B cell (primary cell): ENCODE results near the gene STAG1. TPM values are rescaled to one million over a fixed set of nuclear protein-coding genes. Genes with fewer than 3 reads are reported as not detected.

Experiments used
- ATAC-seq: fragments of 200-7000 bp; cut with Tn5 transposase; one replicate; pipeline ENCODE4 v1.10.0; 2021; ENCODE audit warnings: low read depth, mild to moderate bottlenecking, moderate number of reproducible peaks, moderate library complexity
- CTCF ChIA-PET: fragments of 350-600 bp; sonication (Branson Sonifier 250); formaldehyde crosslinking; loops from one replicate; lab custom pipeline; 2021; ENCODE audit warnings: antibody characterized with exemption, inconsistent platforms; lab: Charles Lee
- POLR2A ChIA-PET: fragments of 350-600 bp; sonication (Branson Sonifier 250); formaldehyde crosslinking; loops from one replicate; lab custom pipeline; 2021; ENCODE audit warnings: antibody characterized with exemption; lab: Charles Lee
- DNase-seq: peaks from one replicate; pipeline ENCODE4 v3.0.0; 2013
- H2AFZ ChIP-seq: 2 replicates; pipeline ENCODE4 v1.6.1; 2012; ENCODE audit warnings: mild to moderate bottlenecking, low read depth, low read length; ENCODE audit not compliant: insufficient read depth, poor library complexity, severe bottlenecking
- H3K27ac ChIP-seq, 2 donors: 1 replicate in 1 of 2; 2 replicates in 1 of 2; pipeline ENCODE4 v1.5.1; 2012 to 2013; ENCODE audit warnings: low read length in 2 of 2, mild to moderate bottlenecking in 2 of 2, moderate library complexity in 1 of 2
- H3K27me3 ChIP-seq, 4 experiments: fragments of 200-600 bp in 1 of 4; sonication (generic) in 1 of 4; replicated peaks in 1 of 4; 1 replicate in 2 of 4; 2 replicates in 2 of 4; pipeline versions ENCODE4 v1.6.1 to v1.7.0; 2013 to 2016; ENCODE audit warnings: low read length in 3 of 4, mild to moderate bottlenecking in 2 of 4, mixed read lengths in 1 of 4, moderate library complexity in 1 of 4; ENCODE audit not compliant: insufficient read depth in 4 of 4, control insufficient read depth in 3 of 4; ENCODE audit errors: control extremely low read depth in 1 of 4
- H3K36me3 ChIP-seq, 2 experiments: replicated peaks in 1 of 2; 1 replicate in 1 of 2; 2 replicates in 1 of 2; pipeline versions ENCODE4 v1.6.1 to v1.7.1; 2013; ENCODE audit warnings: low read length in 1 of 2; ENCODE audit not compliant: insufficient read depth in 2 of 2, control insufficient read depth in 1 of 2; ENCODE audit errors: control extremely low read depth in 1 of 2, extremely low read depth in 1 of 2
- H3K4me1 ChIP-seq, 2 donors: fragments of 200-600 bp in 1 of 2; sonication (generic) in 1 of 2; 1 replicate in 1 of 2; 2 replicates in 1 of 2; pipeline versions ENCODE4 v1.5.1 to v1.6.1; 2013 to 2017; ENCODE audit warnings: low read length in 2 of 2; ENCODE audit not compliant: control insufficient read depth in 2 of 2, insufficient read depth in 2 of 2
- H3K4me2 ChIP-seq: replicated peaks from 2 replicates; pipeline ENCODE3; 2012; ENCODE audit warnings: mild to moderate bottlenecking, low read depth, low read length; ENCODE audit not compliant: poor library complexity, severe bottlenecking
- H3K4me3 ChIP-seq, 5 experiments: fragments of 200-600 bp in 1 of 5; sonication (generic) in 1 of 5; 1 replicate in 3 of 5; 2 replicates in 2 of 5; pipeline versions ENCODE4 v1.5.1 to v1.7.0; 2011 to 2016; ENCODE audit warnings: low read length in 4 of 5, mild to moderate bottlenecking in 4 of 5, low read depth in 2 of 5, control low read depth in 1 of 5, moderate library complexity in 1 of 5; ENCODE audit not compliant: insufficient read depth in 1 of 5; ENCODE audit errors: control extremely low read depth in 1 of 5, extremely low read depth in 1 of 5
- H3K79me2 ChIP-seq: fragments of 200-600 bp; sonication (generic); one replicate; pipeline ENCODE4 v1.6.0; 2016; ENCODE audit warnings: low read length; ENCODE audit not compliant: control insufficient read depth, insufficient read depth
- H3K9ac ChIP-seq: fragments of 200-600 bp; sonication (generic); 2 replicates; pipeline ENCODE4 v1.6.1; 2017; ENCODE audit warnings: mild to moderate bottlenecking, low read length, moderate library complexity
- H3K9me3 ChIP-seq, 3 donors: one replicate each; pipeline versions ENCODE4 v1.6.1 to v1.7.1; 2013; ENCODE audit warnings: low read length in 2 of 3; ENCODE audit not compliant: control insufficient read depth in 2 of 3, insufficient read depth in 1 of 3; ENCODE audit errors: control extremely low read depth in 1 of 3
- H4K20me1 ChIP-seq: 2 replicates; pipeline ENCODE4 v1.6.0; 2012; ENCODE audit warnings: mild to moderate bottlenecking, low read length; ENCODE audit not compliant: insufficient read depth, control insufficient read depth, poor library complexity, severe bottlenecking
- H3K27ac Mint-ChIP-seq: one replicate; pipeline ENCODE4 v1.8.0; 2021; ENCODE audit warnings: mixed read lengths
- H3K27me3 Mint-ChIP-seq: one replicate; pipeline ENCODE4 v1.8.0; 2021; ENCODE audit warnings: mixed read lengths
- H3K4me1 Mint-ChIP-seq: one replicate; pipeline ENCODE4 v1.8.0; 2021; ENCODE audit warnings: mixed read lengths
- H3K4me3 Mint-ChIP-seq: one replicate; pipeline ENCODE4 v1.8.0; 2021; ENCODE audit warnings: mixed read lengths
- H3K9me3 Mint-ChIP-seq: one replicate; pipeline ENCODE4 v1.8.0; 2022; ENCODE audit warnings: mixed read lengths; ENCODE audit not compliant: insufficient read depth
- EZH2 ChIP-seq: IDR thresholded peaks from 2 replicates; pipeline ENCODE4 v1.6.1; 2012; ENCODE audit warnings: borderline replicate concordance, low read depth, mild to moderate bottlenecking, moderate library complexity, low read length; ENCODE audit not compliant: insufficient read depth, poor library complexity, severe bottlenecking
- WGBS: methylation state at CpG from one replicate; pipeline ENCODE4 v1.1.5; 2013; ENCODE audit warnings: missing lambda C conversion rate; ENCODE audit not compliant: insufficient coverage; 5-methylcytosine and 5-hydroxymethylcytosine counted together
- intact Hi-C: fragments of 100-400 bp; cut with micrococcal nuclease; formaldehyde crosslinking; loops from one replicate; pipeline ENCODE4 v1.10.0; 2022
- polyA plus RNA-seq: library from polyadenylated mRNA; depleted of rRNA; stranded (reverse); fragments of >200 nt; gene quantifications from 2 replicates; pipeline ENCODE4 v1.2.3, GENCODE V29; 2012
- total RNA-seq, 2 donors: library from RNA; stranded (reverse); fragments of 120-200 nt in 1 of 2; gene quantifications; 1 replicate in 1 of 2; 2 replicates in 1 of 2; pipeline versions ENCODE4 v1.2.3 to v1.2.4, GENCODE V29; 2013 to 2022
- TF ChIP-seq, protein P1 (sequence below): fragments of 200-600 bp; IDR thresholded peaks from one replicate; pipeline ENCODE4 v1.8.0; 2022; ENCODE audit warnings: antibody characterized with exemption, mild to moderate bottlenecking

The STAG1 gene
- total and polyA plus RNA-seq, 2 donors (not counting 1 experiment from before 2014, with no cell fraction given): 9.2 to 77.0 TPM

GRCh38 chr3:136750897-136751315, 1.3 kb downstream of the STAG1 start:
- no peaks in the 10 kb centered on the region for H3K27me3 ChIP-seq
- ChIA-PET CTCF (no interaction called here), POLR2A (interaction anchor here (2.8 kb wide), 1 partner anchor 111 kb away, joined by 50 read pairs; the partner anchor contains the start of gene NCK1)
- peak overlapping the region; percentile 96 for H2AFZ ChIP-seq
- Mint-ChIP-seq H3K27me3 (no peaks in the 10 kb centered on the region), H3K9me3 (no peaks in the 10 kb centered on the region), H3K4me3 (peak overlapping the region; percentile 90), H3K4me1 (peaks cover 48% of the 10 kb centered on the region), H3K27ac (peak overlapping the region; percentile 85)
- H3K4me2 ChIP-seq: peak overlapping the region; percentile 82
- H3K79me2 ChIP-seq: peaks cover 55% of the 10 kb centered on the region
- peak overlapping the region; percentile 97 for H3K9ac ChIP-seq
- ATAC-seq: no peak
- peak overlapping the region; percentile 57 to 93 (median 88) for H3K4me3 ChIP-seq
- TF ChIP-seq, protein P1, sequence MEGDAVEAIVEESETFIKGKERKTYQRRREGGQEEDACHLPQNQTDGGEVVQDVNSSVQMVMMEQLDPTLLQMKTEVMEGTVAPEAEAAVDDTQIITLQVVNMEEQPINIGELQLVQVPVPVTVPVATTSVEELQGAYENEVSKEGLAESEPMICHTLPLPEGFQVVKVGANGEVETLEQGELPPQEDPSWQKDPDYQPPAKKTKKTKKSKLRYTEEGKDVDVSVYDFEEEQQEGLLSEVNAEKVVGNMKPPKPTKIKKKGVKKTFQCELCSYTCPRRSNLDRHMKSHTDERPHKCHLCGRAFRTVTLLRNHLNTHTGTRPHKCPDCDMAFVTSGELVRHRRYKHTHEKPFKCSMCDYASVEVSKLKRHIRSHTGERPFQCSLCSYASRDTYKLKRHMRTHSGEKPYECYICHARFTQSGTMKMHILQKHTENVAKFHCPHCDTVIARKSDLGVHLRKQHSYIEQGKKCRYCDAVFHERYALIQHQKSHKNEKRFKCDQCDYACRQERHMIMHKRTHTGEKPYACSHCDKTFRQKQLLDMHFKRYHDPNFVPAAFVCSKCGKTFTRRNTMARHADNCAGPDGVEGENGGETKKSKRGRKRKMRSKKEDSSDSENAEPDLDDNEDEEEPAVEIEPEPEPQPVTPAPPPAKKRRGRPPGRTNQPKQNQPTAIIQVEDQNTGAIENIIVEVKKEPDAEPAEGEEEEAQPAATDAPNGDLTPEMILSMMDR: no peak
- no peak for TF ChIP-seq EZH2
- WGBS: 0% methylated on average over 2 of the region's 9 CpGs
- intact Hi-C loops: loop anchor here (5.0 kb wide), 1 partner anchor 1436 kb away; the partner anchor contains the start of gene ARMC8
- H4K20me1 ChIP-seq: peaks cover 31% of the 10 kb centered on the region
- H3K4me1 ChIP-seq: peaks cover 25 to 30% of the 10 kb centered on the region in 2 donors
- H3K36me3 ChIP-seq: no peaks in the 10 kb centered on the region
- H3K9me3 ChIP-seq: no peaks in the 10 kb centered on the region
- no peak for DNase-seq
- peak overlapping the region; percentile 59 to 99 for H3K27ac ChIP-seq

DNA sequence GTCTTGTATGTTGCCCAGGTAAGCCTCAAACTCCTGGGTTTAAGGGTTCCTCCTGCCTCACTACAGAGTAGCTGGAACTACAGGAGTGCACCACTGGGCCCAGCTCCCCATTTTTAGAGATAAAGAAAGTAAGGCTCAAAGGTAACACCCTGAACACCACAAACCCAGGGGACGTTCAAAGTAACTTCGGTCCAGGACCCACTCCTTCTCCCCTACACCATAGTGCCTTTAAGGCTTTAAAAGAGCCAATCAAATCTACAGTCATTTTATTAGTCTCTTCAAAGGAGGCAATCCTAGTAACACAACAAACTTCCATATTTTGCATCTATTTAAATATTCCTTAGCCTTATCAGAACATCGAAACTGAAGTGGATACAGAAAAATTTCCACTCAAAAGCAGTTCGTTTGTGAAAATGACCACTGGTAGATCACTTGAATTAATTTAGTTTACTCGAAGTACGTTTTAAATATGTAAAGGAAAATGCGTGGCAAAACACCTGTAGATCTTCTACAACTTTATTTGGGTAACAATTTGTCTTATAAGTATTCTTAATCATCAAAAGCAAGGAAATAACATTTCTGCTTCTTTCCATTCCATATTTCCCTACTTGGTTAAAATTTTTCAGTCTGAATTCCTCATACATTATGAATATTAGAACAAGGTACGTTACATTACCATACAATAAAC, 1.8 kb downstream of the STAG1 start:
- Histone ChIP-seq H3K27ac (peak overlapping the region in 1 of 2 donors; percentile 99), H3K27me3 (no peaks in the 10 kb centered on the region), H3K9me3 (no peaks in the 10 kb centered on the region), H3K9ac (peak overlapping the region; percentile 97), H4K20me1 (peaks cover 35% of the 10 kb centered on the region), H3K4me2 (peak overlapping the region; percentile 82), H3K79me2 (peaks cover 61% of the 10 kb centered on the region), H2AFZ (peak overlapping the region; percentile 39), H3K4me1 (peaks cover 25 to 30% of the 10 kb centered on the region in 2 donors), H3K4me3 (peak overlapping the region in 4 of 5 experiments; percentile 9 to 93 (median 82)), H3K36me3 (no peaks in the 10 kb centered on the region)
- peak overlapping the region; percentile 90 for H3K4me3 Mint-ChIP-seq
- CTCF ChIA-PET: interaction anchor here (1.6 to 1.9 kb wide), 2 partner anchors 15 to 263 kb away, joined by 4 to 6 read pairs; no protein-coding TSS in a partner anchor
- DNase-seq (peak; percentile 22), ATAC-seq (no peak)
- no peak for TF ChIP-seq EZH2
- TF ChIP-seq, protein P1: no peak
- peak overlapping the region; percentile 85 for H3K27ac Mint-ChIP-seq
- 10% methylated on average over 2 of the region's 8 CpGs for WGBS
- intact Hi-C loops: loop anchor here (5.0 kb wide), 1 partner anchor 1437 kb away; the partner anchor contains the start of gene ARMC8
- no peaks in the 10 kb centered on the region for H3K27me3 Mint-ChIP-seq
- no peaks in the 10 kb centered on the region for H3K9me3 Mint-ChIP-seq
- POLR2A ChIA-PET: no interaction called here
- peaks cover 50% of the 10 kb centered on the region for H3K4me1 Mint-ChIP-seq
